Activated T-cell treated with anti-CD3 and anti-CD28 coated beads, Interleukin-2, amount 50 U/mL, for 1 hour (primary cell): ENCODE data around the gene HSPG2.

Source experiments
- DNase-seq: peaks from one replicate; pipeline ENCODE4 v3.0.0-alpha.2; 2020

HSPG2 gene

DNA sequence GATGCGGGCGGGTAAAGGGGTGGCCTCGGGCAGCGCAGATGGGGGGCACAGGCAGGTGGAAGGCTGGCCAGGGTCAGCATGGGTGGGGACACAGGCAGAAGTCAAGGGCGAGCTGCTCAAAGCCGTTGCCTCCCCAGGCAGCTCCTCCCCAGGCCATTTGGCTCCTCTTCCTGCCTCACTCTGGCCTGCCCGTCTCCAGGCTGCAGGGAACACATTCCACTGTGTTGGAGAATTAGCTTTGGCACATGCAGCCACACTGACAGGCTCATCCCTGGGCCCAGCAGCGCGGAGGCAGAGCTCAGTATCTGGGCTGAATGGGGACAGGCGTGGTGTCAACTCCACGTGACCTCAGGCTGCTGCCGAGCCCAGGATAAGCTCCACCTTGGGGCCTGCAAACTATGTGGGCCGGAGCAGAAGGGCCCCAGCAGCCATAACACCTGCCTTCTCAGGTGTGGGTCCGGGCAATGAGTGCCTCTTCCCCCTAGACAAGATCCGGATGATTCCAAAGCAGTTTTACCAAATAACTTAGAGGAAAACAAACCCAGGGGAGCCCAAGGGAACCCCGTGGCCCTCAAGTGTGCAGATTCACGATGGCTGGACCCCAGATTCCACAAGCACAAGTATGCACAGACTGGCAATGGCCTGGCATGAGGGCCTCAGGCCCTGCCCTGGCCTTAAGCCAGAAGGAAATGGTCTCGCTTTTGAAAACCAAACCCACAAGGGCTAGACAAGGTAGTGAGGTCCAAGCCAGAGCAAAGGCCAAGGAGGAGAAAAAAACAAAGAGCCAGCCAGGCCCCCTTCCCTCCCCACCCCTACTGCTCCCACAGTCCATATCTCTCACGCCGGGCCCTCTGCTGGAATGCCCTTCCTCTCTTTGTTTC lies 40.2 kb downstream of the HSPG2 start:
- no peak for DNase-seq

GRCh38 chr1:21896026-21896425 lies 41.1 kb downstream of the HSPG2 start:
- no peak for DNase-seq

- DNase-seq: no peak
These were observed 42.9 kb downstream of the HSPG2 start for GRCh38 chr1:21894034-21894881.

GRCh38 chr1:21893046-21893805 lies 43.9 kb downstream of the HSPG2 start:
- no peak for DNase-seq

GRCh38 chr1:21891621-21892479 lies 45.3 kb downstream of the HSPG2 start:
- no peak for DNase-seq

DNA sequence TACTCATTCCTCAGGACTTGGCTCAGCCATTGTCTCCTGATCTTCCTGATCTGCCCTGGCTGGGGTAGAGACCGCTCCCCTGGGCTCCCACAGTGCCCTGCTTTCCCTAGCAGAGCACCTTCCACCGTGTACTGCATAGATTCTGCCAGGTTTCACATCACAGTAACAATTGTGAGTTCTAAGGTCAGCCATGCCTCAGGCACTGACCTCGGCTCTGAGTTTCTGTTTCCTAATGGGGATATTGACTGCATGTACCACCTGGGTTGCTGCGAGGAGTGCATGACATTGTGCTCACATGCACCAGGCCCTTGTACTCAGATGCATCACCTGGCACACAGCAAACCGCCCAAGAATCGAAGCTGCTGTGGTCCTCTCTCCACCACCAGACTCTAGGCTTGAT lies 46.0 kb downstream of the HSPG2 start:
- no peak for DNase-seq

DNA sequence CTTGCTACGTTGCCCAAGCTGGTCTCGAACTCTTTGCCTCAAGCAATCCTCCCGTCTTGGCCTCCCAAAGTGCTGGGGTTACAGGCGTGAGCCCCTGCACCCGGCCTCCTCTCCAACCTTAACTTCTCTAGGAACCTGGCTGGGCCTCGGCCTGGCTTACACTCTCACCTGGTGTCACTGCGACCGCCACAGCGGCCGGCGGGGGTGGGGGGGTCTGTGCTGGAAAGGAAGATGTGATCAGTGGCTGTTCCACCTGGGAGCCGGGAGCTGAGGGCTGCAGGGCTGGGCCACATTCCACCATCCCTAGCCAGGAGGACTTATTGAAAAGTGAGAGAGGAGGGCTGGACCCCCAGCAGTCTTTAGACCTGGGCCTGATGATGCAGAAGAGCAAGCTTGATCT lies 48.6 kb downstream of the HSPG2 start:
- DNase-seq: no peak

GRCh38 chr1:21887796-21888195 lies 49.3 kb downstream of the HSPG2 start:
- DNase-seq: no peak

DNA sequence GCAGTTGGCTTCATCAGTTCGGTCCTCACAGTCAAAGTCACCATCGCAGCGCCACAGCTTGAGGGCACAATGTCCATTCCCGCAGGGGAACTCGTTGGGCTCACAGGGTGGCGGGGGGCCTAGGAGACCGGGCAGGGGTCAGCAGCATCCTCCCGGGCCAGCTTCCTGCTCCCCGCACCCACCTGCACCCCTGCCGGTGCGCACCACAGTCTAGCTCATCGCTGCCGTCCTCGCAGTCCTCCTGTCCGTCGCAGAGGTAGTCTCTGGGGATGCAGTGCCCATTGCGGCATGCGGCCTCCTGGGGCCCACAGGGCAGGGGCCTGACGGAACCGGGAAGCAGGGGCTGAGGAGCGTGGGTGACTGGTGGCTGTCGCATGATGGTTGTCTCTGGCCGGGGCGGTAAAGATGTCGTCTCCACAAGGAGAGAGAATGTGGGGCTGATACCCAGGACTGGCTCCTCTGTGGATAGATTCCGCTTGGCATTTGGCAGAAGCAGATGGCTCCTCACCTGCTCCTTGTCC lies 49.8 kb downstream of the HSPG2 start:
- no peak for DNase-seq

DNA sequence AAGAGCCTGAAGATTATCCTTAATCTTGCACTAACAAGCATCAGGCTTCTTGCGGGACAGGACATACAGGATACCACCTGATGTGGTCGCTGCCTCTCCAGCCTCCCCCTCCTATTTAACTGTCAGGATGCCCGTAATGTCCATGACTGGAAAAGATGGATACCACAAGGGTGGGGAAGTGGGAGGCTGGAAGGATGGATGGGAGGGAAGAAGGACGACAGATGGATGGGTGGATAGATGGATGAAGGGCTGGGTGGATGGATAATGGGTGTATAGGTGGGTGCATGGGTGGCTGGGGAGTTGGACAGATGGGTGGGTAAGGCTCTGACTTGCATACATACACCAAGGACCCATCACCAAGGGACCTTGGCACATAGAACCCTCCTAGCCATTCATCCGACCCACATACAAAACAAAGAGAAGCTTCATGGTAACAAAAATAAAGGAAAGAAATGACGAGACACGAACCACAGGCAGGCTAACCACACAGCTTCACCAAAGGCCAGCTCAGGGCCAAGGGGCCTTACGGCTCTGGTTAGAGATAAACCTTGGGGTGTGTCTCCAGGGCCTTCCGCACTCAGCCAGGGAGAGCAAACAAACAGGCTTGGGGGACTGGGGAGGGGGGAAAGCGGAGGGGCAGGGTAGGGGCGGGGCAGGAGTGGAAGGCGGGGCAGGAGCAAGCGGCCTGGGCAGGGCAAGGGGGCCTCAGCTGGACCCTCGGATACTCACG lies 50.5 kb downstream of the HSPG2 start:
- DNase-seq: no peak

- no peak for DNase-seq
These were observed 51.7 kb downstream of the HSPG2 start for GRCh38 chr1:21885236-21886037.

DNA sequence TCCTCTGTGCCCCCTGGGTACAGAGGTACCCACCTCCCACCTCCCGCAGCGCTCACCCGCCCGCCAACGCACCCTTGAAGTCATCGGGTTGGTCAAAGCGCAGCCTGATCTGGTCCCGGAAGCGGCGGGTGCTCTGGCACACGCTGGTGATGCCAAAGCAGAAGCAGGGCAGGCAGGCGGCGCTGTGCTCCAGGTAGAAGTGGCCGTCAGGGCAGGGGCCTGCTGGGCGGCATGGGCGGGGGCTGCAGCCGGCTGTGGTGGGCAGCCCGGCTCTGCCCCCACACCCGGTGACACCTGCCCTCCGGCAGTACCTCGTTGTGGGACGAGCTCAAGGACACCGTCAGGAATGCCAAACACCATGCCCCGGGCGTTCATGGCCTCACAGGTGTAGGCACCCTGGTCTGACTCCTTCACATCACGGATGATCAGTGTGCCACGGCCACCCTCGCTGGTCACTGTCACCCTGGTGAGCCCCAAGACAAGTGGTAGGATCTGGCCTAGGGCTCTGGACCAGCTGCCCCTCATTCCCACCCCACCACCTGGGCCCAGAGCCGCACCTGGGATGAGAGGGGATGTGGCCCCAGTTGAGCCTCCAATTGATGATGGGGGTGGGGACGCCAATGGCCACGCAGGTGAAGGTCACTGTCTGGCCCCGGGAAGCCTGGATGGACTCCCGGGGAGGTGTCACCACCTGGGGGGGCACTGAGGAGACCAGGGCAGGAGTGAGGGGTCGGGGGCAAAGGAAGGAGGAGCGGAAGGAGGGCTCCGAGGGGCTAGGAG lies 52.5 kb downstream of the HSPG2 start:
- no peak for DNase-seq

- no peak for DNase-seq
These were observed 54.2 kb downstream of the HSPG2 start for GRCh38 chr1:21882721-21883415.

GRCh38 chr1:21881250-21881649 lies 55.9 kb downstream of the HSPG2 start:
- no peak for DNase-seq

DNA sequence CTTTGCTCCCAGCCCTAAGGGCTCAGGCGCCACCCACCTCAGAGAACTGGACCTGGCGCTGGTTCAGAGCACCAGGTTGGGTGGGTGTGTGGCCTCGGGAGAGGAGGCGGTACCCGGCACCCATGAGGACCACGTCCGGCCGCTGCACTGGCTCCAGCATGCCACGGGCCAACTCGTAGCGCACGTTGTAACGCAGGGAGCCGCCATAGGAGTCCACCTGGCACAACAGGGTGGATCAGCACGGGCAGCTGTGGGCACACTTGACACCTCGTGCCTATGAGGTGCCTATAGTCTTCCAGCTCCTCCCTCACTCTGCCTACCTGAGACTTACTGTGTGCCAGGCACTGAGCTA lies 56.5 kb downstream of the HSPG2 start:
- DNase-seq: no peak

DNA sequence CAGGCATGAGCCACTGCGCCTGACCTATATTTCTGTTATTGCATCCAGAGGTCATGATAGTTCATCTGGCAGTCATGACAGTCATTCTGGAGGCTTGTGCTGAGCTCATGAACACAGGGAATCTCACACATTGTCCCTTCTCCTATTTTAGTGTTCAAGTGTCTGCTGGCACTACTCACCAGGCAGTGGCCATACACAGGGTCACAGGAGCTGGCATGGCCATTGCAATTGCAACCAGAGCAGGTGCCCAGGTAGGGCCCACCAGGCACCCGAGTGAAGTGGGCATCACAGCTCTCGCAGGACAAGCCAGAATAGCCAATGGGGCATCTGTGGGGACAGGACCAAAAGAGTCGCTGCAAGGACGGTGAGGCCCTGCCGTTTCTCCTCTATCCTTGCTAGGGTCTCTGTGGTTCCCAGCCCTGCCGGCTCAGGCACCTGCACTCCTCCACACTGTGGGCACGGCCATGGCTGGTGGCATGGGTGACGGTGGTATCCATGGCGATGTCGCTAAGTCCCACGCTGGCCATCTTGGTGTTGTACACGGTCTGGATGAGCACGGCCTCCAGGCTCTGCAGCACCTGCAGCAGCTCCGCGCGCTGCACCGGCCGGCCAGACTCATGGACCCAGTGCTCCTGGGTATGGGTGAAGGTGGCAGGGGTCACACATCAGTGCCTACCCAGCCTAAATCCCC lies 57.0 kb downstream of the HSPG2 start:
- no peak for DNase-seq

DNA sequence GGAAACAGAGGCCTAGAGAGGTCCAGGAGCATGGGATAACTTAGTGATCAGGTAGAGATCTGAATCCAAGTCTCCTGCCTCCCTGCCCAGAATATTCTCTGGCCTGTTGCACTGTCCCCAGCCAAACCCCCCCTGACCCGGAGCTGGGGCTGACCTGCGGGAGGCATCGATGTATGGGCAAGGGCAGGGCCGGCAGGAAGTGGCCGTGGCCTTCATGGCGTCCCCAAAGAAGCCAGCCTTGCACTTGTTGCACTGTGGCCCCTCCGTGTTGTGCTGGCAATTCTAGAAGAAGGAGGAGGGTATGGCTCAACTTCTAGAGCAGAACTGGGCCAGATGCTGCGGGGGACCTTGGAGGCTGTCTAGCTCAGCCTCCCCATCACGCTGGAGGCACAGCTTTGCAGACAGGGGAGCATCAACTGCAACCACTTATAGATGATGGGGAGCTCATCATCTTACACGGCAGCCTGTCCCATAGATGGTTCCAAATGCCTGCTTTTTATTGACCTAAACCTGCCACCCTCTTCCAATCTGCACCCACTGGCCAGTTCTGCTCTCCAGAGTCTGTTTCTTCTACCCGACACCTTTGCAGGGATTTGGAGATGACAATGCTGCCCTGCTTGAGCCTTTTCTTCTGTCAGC lies 58.2 kb downstream of the HSPG2 start:
- DNase-seq: no peak
